Stimulated activated CD4-positive, alpha-beta T cell treated with anti-CD3 and anti-CD28 coated beads, TNF-alpha, amount 100 ng/mL, for 48 hours (primary cell): ENCODE data around the gene TRIM5.
"Not testable (repeated sequence)": the region's sequence is repeated elsewhere in the genome, so short reads cannot be mapped to it uniquely, and the experiment has no call there.

Experiments
- DNase-seq, 3 donors: peaks; one replicate each; pipeline ENCODE4 v3.0.0-alpha.2; 2020; ENCODE audit warnings: low read depth in 3 of 3

TRIM5 gene

GRCh38 chr11:5688482-5688881 lies 3.6 kb upstream of the TRIM5 start:
- DNase-seq, result no peak

- DNase-seq, result no peak
Observed at GRCh38 chr11:5686426-5686825, 1.6 kb upstream of the TRIM5 start.

GRCh38 chr11:5684036-5684645 lies 733 bp downstream of the TRIM5 start:
- no peak for DNase-seq

- DNase-seq, result peak in 1 of 3 donors; percentile 21
Observed at GRCh38 chr11:5683620-5684019, 1.3 kb downstream of the TRIM5 start.

GRCh38 chr11:5682890-5683441 lies 1.9 kb downstream of the TRIM5 start:
- not testable (repeated sequence) for DNase-seq

GRCh38 chr11:5679811-5680210 lies 5.1 kb downstream of the TRIM5 start:
- DNase-seq, result no peak

DNA sequence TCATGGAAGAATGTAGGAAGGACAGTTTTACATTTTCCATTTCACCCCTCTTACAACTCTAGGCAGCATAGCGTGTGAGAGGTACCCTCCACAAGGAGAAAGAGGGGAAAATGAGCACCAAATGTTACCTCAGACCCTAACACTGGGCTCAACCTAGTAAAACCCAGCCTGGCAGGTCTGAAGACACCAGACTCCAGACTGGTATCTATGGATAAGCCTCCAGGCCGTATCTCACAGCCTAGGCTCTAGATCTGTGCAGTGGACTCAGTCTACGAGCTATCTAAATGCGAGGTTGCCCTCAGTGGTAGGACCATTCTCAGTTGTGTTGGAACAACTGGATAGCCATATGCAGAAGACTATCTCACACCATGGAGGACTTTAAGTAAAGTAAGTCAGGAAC lies 10.5 kb downstream of the TRIM5 start:
- no peak for DNase-seq

GRCh38 chr11:5671831-5672230 lies 13.0 kb downstream of the TRIM5 start:
- DNase-seq, result no peak

GRCh38 chr11:5666402-5666793 lies 18.5 kb downstream of the TRIM5 start:
- no peak for DNase-seq

GRCh38 chr11:5665746-5666401 lies 19.0 kb downstream of the TRIM5 start:
- no peak for DNase-seq

DNA sequence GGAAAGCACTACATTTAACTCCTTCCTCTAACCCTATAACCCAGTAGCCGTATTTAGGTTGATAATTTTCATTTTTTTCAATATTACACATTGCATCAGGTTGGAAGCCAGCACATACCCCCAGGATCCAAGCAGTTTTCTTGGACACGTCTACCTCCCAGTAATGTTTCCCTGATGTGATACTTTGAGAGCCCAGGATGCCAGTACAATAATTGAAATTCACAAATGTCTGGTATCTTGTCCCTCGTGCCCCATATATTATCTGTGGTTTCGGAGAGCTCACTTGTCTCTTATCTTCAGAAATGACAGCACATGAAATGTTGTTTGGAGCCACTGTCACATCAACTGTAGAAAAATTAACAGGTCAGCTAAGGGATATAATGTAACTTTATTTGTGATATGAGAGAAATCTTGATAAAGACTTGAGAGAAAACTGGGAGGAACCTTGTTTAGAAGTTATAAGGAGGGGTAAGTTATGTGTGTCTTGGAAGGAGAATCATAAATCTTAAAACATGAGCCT lies 19.8 kb downstream of the TRIM5 start:
- no peak for DNase-seq

DNA sequence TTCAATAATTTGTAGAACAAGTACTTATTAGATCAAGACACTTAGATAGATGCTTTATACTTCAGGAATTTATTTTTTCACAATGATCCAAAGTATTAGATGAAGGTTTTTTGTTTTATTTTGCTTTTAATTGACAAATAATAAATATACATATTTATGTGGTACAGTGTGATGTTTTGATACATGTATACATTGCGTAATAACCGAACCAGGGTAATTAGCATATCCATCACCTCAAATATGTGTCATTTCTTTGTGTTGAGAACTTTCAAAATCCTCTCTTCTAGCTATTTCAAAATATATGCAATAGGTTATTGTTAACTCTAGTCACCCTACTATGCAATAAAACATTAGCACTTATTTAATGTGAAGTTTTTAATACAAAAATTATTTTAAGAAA lies 21.4 kb downstream of the TRIM5 start:
- no peak for DNase-seq

DNA sequence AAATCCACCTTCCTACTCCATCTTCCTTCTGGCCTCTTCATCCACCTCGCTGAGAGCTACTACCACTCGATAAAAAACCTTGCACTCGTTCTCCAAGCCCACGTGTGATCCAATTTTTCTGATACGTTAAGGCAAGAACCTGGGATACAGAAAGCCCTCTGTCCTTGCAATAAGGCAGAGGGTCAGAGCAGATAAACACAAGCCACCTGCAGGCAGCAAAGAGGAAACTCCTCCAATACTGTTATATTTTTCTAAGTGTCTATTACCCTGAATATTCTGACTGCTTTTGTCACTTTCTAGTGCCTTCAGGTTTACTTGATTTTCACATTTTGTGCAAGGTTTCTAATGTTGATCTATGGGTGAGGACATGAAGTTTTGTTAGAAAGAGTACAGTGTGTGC lies 26.6 kb downstream of the TRIM5 start:
- DNase-seq, result no peak

DNA sequence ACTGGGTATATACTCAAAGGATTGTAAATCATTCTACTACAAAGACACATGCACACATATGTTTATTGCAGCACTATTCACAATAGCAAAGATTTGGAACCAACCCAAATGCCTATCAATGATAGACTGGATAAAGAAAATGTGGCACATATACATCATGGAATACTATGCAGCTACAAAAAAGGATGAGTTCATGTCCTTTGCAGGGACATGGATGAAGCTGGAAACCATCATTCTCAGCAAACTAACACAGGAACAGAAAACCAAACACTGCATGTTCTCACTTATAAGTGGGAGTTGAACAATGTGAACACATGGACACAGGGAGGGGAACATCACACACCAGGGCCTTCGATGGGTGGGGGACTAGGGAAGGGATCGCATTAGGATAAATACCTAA lies 27.9 kb downstream of the TRIM5 start:
- DNase-seq, result not testable (repeated sequence)

GRCh38 chr11:5655474-5655873 lies 29.4 kb downstream of the TRIM5 start:
- no peak for DNase-seq

GRCh38 chr11:5646139-5646538 lies 38.7 kb downstream of the TRIM5 start:
- no peak for DNase-seq

DNA sequence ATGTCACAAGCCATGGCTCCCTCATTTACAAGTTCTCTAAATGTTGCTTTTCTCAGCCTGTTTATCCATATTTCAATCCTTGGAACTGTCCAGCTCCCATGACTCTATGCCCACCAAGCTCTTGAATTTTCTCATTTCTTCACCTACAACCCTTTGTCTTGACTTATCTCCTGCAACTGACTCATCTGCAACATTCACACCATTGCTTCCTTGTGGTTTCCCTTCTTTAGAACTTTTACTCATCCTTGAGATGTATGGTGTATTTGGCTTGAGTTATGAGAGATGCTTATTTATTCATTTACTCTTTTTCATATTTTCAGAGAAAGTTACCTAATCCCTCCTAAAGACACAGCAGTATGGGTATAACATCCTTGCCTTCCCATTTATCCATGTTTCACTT lies 41.3 kb downstream of the TRIM5 start:
- DNase-seq, result no peak

GRCh38 chr11:5639953-5640352 lies 44.9 kb downstream of the TRIM5 start:
- DNase-seq, result no peak

DNA sequence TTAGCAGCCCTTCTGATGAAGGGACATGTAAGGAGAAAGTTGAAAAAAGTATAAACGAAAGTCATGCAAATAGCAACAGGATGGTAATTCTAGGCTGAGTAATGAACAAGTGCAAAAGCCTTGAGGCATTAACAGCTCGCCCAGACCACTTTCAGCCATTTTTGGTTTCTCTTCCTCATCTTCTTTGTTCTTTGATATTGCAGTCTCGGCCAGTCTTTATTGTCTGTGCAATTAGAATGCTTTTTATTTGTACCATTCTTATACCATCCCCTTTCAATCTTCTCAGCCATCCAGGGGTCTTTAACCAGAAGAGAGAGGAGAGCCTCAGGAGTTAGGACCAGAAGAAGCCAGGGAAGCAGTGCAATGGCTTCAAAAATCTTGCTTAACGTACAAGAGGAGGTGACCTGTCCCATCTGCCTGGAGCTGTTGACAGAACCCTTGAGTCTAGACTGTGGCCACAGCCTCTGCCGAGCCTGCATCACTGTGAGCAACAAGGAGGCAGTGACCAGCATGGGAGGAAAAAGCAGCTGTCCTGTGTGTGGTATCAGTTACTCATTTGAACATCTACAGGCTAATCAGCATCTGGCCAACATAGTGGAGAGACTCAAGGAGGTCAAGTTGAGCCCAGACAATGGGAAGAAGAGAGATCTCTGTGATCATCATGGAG lies 52.8 kb downstream of the TRIM5 start:
- DNase-seq, result no peak

GRCh38 chr11:5631417-5631816 lies 53.5 kb downstream of the TRIM5 start:
- DNase-seq, result no peak

DNA sequence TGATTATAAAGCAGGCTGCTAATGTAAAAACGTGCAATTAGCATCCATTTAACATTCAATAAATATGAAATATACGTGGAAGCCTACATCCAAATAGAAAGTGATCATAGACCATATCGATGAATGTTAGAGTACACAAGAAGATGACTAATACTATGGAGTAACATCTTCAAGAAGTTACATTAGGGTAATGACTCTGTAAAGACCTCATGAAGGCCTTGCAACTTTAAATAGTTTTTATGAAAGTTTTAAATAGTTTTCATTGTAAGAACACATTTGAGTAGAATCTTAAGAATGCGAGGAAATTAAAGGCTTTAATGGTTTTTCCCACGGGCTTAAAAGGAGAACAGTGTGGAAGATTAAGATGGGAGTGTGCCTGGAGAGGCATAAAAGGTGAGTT lies 58.7 kb downstream of the TRIM5 start:
- no peak for DNase-seq

DNA sequence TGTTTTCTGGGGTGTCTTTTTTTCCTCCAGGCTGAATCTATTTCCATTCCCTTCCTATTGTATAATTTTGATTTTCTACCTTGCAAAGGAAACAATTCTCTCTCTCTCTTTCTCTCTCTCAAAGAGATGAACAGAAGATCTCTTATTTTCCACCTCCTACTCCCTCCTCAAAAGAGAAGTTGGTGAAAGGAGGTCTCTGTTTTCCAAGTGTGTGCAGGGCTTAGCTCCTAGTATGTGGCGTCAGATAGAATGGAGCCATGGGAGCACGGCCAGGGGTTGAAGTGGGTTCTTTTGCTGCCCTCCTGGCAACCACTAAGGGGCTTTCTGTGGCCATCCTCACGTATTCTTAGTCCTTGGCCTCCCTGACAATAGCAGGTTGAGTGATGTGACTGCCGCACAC lies 59.6 kb downstream of the TRIM5 start:
- no peak for DNase-seq
